Mesendoderm (in vitro differentiated cells): ENCODE data around the gene SIRT6.
A peak's percentile ranks its signal among the peaks of the same experiment; 100 is the strongest.
"Not testable (repeated sequence)": the region's sequence is repeated elsewhere in the genome, so short reads cannot be mapped to it uniquely, and the experiment has no call there.

ENCODE experiments used
- DNase-seq: peaks from one replicate; pipeline ENCODE4 v3.0.0; 2013
- H2AK5ac ChIP-seq: 2 replicates; pipeline ENCODE4 v1.6.1; 2013; ENCODE audit warnings: low read length, inconsistent platforms
- H2BK120ac ChIP-seq: 2 replicates; pipeline ENCODE4 v1.6.1; 2013; ENCODE audit warnings: low read depth, mild to moderate bottlenecking, low read length, moderate library complexity, mixed read lengths
- H2BK15ac ChIP-seq: replicated peaks from 2 replicates; pipeline ENCODE4 v1.6.1; 2013; ENCODE audit warnings: low read depth, mild to moderate bottlenecking, moderate library complexity
- H2BK5ac ChIP-seq: 2 replicates; pipeline ENCODE4 v1.6.1; 2013; ENCODE audit warnings: low read length, inconsistent platforms
- H3K18ac ChIP-seq: 2 replicates; pipeline ENCODE4 v1.6.1; 2013; ENCODE audit warnings: mild to moderate bottlenecking, low read length, mixed read lengths
- H3K23ac ChIP-seq: one replicate; pipeline ENCODE4 v1.6.1; 2013; ENCODE audit warnings: low read length
- H3K27ac ChIP-seq: 2 replicates; pipeline ENCODE4 v1.5.1; 2013; ENCODE audit warnings: low read depth, mild to moderate bottlenecking, inconsistent platforms, low read length, moderate library complexity
- H3K27me3 ChIP-seq: 2 replicates; pipeline ENCODE4 v1.6.1; 2013; ENCODE audit warnings: low read length, control low read depth, mild to moderate bottlenecking, inconsistent platforms; ENCODE audit not compliant: insufficient read depth, poor library complexity
- H3K36me3 ChIP-seq: 2 replicates; pipeline ENCODE4 v1.6.1; 2013; ENCODE audit warnings: low read length, inconsistent platforms; ENCODE audit not compliant: control insufficient read depth, insufficient read depth
- H3K4ac ChIP-seq: one replicate; pipeline ENCODE4 v1.6.1; 2013; ENCODE audit warnings: low read depth, mild to moderate bottlenecking, low read length, moderate library complexity
- H3K4me1 ChIP-seq: 2 replicates; pipeline ENCODE4 v1.6.1; 2013; ENCODE audit warnings: low read depth, low read length, inconsistent platforms; ENCODE audit not compliant: control insufficient read depth
- H3K4me2 ChIP-seq: 2 replicates; pipeline ENCODE4 v1.6.1; 2013; ENCODE audit warnings: low read length
- H3K4me3 ChIP-seq: 2 replicates; pipeline ENCODE4 v1.5.1; 2013; ENCODE audit warnings: mild to moderate bottlenecking, low read length
- H3K56ac ChIP-seq: one replicate; pipeline ENCODE4 v1.6.1; 2013; ENCODE audit warnings: low read length
- H3K79me1 ChIP-seq: 2 replicates; pipeline ENCODE4 v1.6.1; 2013; ENCODE audit warnings: low read length, inconsistent platforms
- H3K79me2 ChIP-seq: 2 replicates; pipeline ENCODE4 v1.6.1; 2013; ENCODE audit warnings: mild to moderate bottlenecking, low read length; ENCODE audit not compliant: control insufficient read depth, insufficient read depth
- H3K9ac ChIP-seq: 2 replicates; pipeline ENCODE4 v1.6.1; 2013; ENCODE audit warnings: low read length, inconsistent platforms
- H4K5ac ChIP-seq: one replicate; pipeline ENCODE4 v1.6.1; 2013; ENCODE audit warnings: low read length
- H4K8ac ChIP-seq: one replicate; pipeline ENCODE4 v1.6.1; 2013; ENCODE audit warnings: low read depth, mild to moderate bottlenecking, control low read depth, low read length, moderate library complexity
- WGBS: extraction: QIAGEN DNeasy Blood & Tissue Kit; methylation state at CpG from one replicate; pipeline ENCODE4 v1.1.7; 2013; ENCODE audit warnings: low lambda C conversion rate, missing lambda C conversion rate; ENCODE audit not compliant: insufficient coverage; ENCODE audit errors: extremely low coverage; 5-methylcytosine and 5-hydroxymethylcytosine counted together

Gene SIRT6

GRCh38 chr19:4134351-4134750, 48.0 kb downstream of the SIRT6 start:
- no peak overlapping the region for H3K27ac ChIP-seq
- H4K8ac ChIP-seq: no peak overlapping the region
- no peak overlapping the region for H2BK5ac ChIP-seq
- H3K27me3 ChIP-seq: no peaks in the 10 kb centered on the region
- no peak overlapping the region for H3K56ac ChIP-seq
- H3K9ac ChIP-seq: no peak overlapping the region
- H3K36me3 ChIP-seq: no peaks in the 10 kb centered on the region
- no peak overlapping the region for H2BK120ac ChIP-seq
- H3K4ac ChIP-seq: no peak overlapping the region
- H3K23ac ChIP-seq: no peak overlapping the region
- H3K79me1 ChIP-seq: no peaks in the 10 kb centered on the region
- no peak overlapping the region for H2AK5ac ChIP-seq
- WGBS: no CpG with 5 or more reads among the region's 6 CpGs
- no peaks in the 10 kb centered on the region for H3K79me2 ChIP-seq
- no peak overlapping the region for H3K4me3 ChIP-seq
- H3K4me2 ChIP-seq: no peak overlapping the region
- no peak overlapping the region for H2BK15ac ChIP-seq
- H4K5ac ChIP-seq: no peak overlapping the region
- H3K18ac ChIP-seq: no peak overlapping the region
- no peaks in the 10 kb centered on the region for H3K4me1 ChIP-seq
- no peak for DNase-seq

DNA sequence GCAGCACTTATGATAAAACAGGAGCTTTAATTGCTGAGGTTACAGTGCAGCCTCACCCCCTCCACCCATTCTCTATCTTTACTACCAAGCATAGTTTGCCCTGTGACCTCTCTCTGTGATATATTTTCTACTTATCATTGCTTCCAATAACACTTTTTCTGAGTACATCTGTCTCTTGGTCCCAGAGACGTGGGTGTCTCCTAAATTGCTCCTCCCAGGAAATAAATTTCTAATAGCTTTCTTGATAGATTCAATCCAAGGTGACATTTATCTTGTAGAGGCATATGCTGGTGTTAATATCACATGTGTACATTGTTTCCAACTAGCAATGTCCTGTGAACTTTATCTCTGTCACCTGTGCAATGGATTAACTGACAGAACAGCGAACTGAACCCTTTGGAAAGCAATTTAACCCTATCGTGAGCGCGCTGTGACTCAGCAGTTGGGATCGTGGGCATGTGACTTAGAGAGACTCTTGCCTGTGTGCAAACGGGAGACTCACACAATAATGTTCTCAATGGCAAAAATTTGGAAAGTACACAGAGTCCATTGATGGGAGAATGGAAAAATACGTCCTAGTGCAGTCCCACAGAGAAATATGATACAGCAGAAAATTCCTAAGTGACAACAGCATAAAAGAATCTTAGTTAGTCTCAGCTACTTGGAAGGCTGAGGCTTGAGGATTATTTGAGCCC, 51.5 kb downstream of the SIRT6 start:
- H3K18ac ChIP-seq: no peak overlapping the region
- no peak overlapping the region for H4K8ac ChIP-seq
- H3K79me2 ChIP-seq: no peaks in the 10 kb centered on the region
- no peak for DNase-seq
- no peak overlapping the region for H3K4ac ChIP-seq
- H3K4me1 ChIP-seq: no peaks in the 10 kb centered on the region
- H3K9ac ChIP-seq: no peak overlapping the region
- H2AK5ac ChIP-seq: no peak overlapping the region
- no peak overlapping the region for H2BK15ac ChIP-seq
- H4K5ac ChIP-seq: no peak overlapping the region
- no peak overlapping the region for H2BK120ac ChIP-seq
- no peaks in the 10 kb centered on the region for H3K79me1 ChIP-seq
- H2BK5ac ChIP-seq: no peak overlapping the region
- no peak overlapping the region for H3K4me2 ChIP-seq
- H3K4me3 ChIP-seq: no peak overlapping the region
- H3K27ac ChIP-seq: no peak overlapping the region
- H3K27me3 ChIP-seq: no peaks in the 10 kb centered on the region
- no peak overlapping the region for H3K23ac ChIP-seq
- no peaks in the 10 kb centered on the region for H3K36me3 ChIP-seq
- H3K56ac ChIP-seq: no peak overlapping the region
- WGBS: no CpG with 5 or more reads among the region's 8 CpGs

DNA sequence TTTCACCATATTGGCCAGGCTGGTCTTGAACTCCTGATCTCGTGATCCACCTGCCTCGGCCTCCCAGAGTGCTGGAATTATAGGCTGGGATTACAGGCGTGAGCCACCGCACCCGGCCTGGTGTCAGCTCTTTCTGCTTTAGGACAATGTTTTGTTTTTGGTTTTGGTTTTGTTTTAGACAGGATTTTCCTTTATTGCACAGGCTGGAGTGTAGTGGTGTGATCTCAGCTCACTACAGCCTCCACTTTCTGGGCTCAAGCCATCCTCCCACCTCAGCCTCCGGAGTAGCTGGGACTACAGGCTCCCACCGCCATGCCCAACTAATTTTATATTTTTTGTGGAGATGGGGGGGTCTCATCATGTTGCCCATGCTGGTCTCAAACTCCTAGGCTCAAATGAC, 53.3 kb downstream of the SIRT6 start:
- H2AK5ac ChIP-seq, H3K4me2 ChIP-seq, H2BK120ac ChIP-seq, H3K56ac ChIP-seq, H3K4me3 ChIP-seq, H3K4ac ChIP-seq, H2BK5ac ChIP-seq, H4K5ac ChIP-seq, H3K4me1 ChIP-seq, H3K9ac ChIP-seq, H3K79me1 ChIP-seq, H3K27me3 ChIP-seq, H3K36me3 ChIP-seq, H3K27ac ChIP-seq, H2BK15ac ChIP-seq, H4K8ac ChIP-seq, H3K79me2 ChIP-seq, DNase-seq, H3K18ac ChIP-seq, H3K23ac ChIP-seq: not testable (repeated sequence)
- no CpG with 5 or more reads among the region's 7 CpGs for WGBS

DNA sequence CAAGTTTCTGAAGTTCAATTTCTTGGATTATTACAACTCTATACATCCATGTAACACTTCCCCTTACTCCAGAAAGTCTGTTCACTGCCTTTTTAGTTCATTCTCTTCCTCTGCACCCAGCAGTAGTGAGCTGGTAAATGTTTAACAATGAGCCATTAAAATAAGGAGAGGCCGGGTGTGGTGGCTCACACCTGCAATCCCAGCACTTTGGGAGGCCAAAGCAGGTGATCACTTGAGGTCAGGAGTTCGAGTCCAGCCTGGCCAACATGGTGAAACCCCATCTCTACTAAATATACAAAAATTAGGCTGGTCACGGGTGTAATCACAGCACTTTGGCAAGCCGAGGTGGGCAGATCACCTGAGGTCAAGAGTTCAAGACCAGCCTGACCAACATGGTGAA, 55.0 kb downstream of the SIRT6 start:
- no CpG with 5 or more reads among the region's 4 CpGs for WGBS
- H2BK15ac ChIP-seq: not testable (repeated sequence)

GRCh38 chr19:4124638-4125037, 57.7 kb downstream of the SIRT6 start:
- no peaks in the 10 kb centered on the region for H3K36me3 ChIP-seq
- H2BK5ac ChIP-seq: no peak overlapping the region
- H3K4ac ChIP-seq: no peak overlapping the region
- peak overlapping the region; percentile 51 for H3K4me2 ChIP-seq
- WGBS: no CpG with 5 or more reads among the region's 8 CpGs
- no peak overlapping the region for H2BK120ac ChIP-seq
- peaks cover 16% of the 10 kb centered on the region for H3K79me2 ChIP-seq
- H3K56ac ChIP-seq: peak overlapping the region; percentile 68
- peaks cover 8% of the 10 kb centered on the region for H3K79me1 ChIP-seq
- no peak overlapping the region for H2AK5ac ChIP-seq
- peak overlapping the region; percentile 88 for H3K9ac ChIP-seq
- H3K27ac ChIP-seq: no peak overlapping the region
- H3K4me3 ChIP-seq: no peak overlapping the region
- no peak overlapping the region for H4K8ac ChIP-seq
- no peak overlapping the region for H2BK15ac ChIP-seq
- H3K18ac ChIP-seq: peak overlapping the region; percentile 6
- peak; percentile 38 for DNase-seq
- H4K5ac ChIP-seq: no peak overlapping the region
- no peak overlapping the region for H3K23ac ChIP-seq
- peaks cover 5% of the 10 kb centered on the region for H3K4me1 ChIP-seq
- no peaks in the 10 kb centered on the region for H3K27me3 ChIP-seq

More for the DNA sequence above, 55.0 kb downstream of the SIRT6 start:
- H3K27me3 ChIP-seq, H3K4me2 ChIP-seq, H3K79me1 ChIP-seq, H2AK5ac ChIP-seq, H3K18ac ChIP-seq, H4K5ac ChIP-seq, H2BK5ac ChIP-seq, H3K23ac ChIP-seq, DNase-seq, H3K4ac ChIP-seq, H3K4me1 ChIP-seq, H3K4me3 ChIP-seq, H3K27ac ChIP-seq, H3K36me3 ChIP-seq, H4K8ac ChIP-seq, H3K9ac ChIP-seq, H2BK120ac ChIP-seq, H3K56ac ChIP-seq: not testable (repeated sequence)
- H3K79me2 ChIP-seq: peaks cover 12% of the 10 kb centered on the region
